ENCODE data around the gene ZNF74. TPM values are rescaled to one million over a fixed set of nuclear protein-coding genes. Genes with fewer than 3 reads are reported as not detected.
"Not testable (repeated sequence)": the region's sequence is repeated elsewhere in the genome, so short reads cannot be mapped to it uniquely, and the experiment has no call there.

ZNF74 gene
- total RNA-seq, 4 donors from 2014 or later, result 8.2 to 32.0 (median 10.8) TPM

DNA sequence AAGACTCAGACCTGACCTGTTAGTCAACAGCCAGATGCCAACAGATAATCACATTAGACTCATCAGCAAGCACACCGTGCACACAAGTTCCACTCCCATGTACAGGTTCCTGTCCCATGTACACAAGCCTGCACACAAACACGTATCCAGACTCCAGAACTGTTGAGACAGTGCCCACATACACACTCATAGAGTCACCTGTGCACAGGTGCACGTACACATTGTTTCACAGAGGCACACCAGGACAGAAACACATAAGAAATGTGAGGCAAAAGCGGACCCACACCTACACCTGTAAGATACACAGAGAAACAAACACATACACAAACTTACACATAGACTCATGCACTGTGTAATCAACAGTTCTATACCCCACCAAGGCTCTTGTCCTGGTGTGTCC lies 2.7 kb upstream of the ZNF74 start:
- Histone ChIP-seq H3K4me1 (peaks cover 0 to 18% of the 10 kb centered on the region in 2 donors), H3K9me3 (no peaks in the 10 kb centered on the region), H3K27ac (no peak overlapping the region), H3K36me3 (no peaks in the 10 kb centered on the region), H3K4me3 (no peak overlapping the region), H3K27me3 (no peaks in the 10 kb centered on the region)
- no peak for TF ChIP-seq POLR2A (IDR thresholded peaks at IDR 0.05)
- TF ChIP-seq, protein P1, sequence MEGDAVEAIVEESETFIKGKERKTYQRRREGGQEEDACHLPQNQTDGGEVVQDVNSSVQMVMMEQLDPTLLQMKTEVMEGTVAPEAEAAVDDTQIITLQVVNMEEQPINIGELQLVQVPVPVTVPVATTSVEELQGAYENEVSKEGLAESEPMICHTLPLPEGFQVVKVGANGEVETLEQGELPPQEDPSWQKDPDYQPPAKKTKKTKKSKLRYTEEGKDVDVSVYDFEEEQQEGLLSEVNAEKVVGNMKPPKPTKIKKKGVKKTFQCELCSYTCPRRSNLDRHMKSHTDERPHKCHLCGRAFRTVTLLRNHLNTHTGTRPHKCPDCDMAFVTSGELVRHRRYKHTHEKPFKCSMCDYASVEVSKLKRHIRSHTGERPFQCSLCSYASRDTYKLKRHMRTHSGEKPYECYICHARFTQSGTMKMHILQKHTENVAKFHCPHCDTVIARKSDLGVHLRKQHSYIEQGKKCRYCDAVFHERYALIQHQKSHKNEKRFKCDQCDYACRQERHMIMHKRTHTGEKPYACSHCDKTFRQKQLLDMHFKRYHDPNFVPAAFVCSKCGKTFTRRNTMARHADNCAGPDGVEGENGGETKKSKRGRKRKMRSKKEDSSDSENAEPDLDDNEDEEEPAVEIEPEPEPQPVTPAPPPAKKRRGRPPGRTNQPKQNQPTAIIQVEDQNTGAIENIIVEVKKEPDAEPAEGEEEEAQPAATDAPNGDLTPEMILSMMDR (IDR thresholded peaks at IDR 0.05), result no peak
- intact Hi-C loops (cut with DNase I; ENCODE audit: low total_unique reads), result no loop called here
- DNase-seq, result no peak

DNA sequence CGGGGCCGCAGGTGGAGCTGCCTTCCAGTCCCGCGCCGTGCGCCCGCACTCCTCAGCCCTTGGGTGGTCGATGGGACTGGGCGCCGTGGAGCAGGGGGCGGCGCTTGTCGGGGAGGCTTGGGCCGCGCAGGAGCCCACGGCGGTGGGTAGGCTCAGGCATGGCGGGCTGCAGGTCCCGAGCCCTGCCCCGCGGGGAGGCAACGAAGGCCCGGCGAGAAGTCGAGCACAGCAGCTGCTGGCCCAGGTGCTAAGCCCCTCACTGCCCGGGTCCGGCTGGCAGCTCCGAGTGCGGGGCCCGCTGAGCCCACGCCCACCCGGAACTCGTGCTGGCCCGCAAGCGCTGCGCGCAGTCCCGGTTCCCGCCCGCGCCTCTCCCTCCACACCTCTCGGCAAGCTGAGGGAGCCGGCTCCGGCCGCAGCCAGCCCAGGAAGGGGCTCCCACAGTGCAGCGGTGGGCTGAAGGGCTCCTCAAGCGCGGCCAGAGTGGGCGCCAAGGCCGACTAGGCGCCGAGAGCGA lies 1.5 kb upstream of the ZNF74 start:
- H3K4me1 ChIP-seq, result peaks cover 0 to 19% of the 10 kb centered on the region in 2 donors
- H3K36me3 ChIP-seq; H3K9me3 ChIP-seq; H3K27me3 ChIP-seq; H3K27ac ChIP-seq; intact Hi-C loops (cut with DNase I; ENCODE audit: low total_unique reads); DNase-seq; H3K4me3 ChIP-seq: not testable (repeated sequence)

DNA sequence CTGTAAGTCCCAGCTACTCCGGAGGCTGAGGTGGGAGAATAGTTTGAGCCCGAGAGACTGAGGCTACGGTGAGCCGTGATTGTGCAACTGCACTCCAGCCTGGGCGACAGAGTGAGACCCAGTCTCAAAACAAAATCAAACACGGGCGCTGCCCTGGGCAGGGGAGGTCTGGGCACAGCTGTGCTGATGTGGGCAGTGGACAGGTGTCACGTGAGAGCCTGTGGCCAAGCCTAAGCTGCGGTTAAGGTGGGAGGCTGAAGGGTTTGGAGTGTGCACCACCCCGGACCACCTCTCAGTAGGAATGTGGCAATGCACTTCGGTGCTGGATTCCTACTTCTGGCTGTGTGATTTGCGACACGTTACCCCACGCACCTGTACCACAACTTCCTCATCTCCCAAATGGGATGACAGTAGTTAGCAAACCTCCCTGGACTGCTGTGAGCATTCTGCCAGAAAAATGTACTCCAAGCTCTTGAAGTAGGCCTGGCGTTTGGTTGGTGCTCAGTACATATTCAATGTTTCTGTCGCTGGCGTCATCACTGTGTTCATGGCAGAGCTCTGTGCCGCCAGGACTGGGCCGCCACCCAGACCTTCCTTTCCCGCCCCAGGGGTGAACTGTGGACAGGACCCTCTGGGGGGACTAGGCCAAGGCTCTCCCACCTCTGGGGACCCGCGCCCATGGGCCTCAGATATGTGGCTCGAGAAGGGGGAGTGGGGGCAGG lies 807 bp upstream of the ZNF74 start:
- TF ChIP-seq, protein P1 (IDR thresholded peaks at IDR 0.05), result no peak
- TF ChIP-seq POLR2A (IDR thresholded peaks at IDR 0.05), result no peak
- H3K27ac ChIP-seq, result peak overlapping the region; percentile 70 to 75
- peaks cover 0 to 19% of the 10 kb centered on the region in 2 donors for H3K4me1 ChIP-seq
- intact Hi-C loops (cut with DNase I; ENCODE audit: low total_unique reads), result no loop called here
- H3K27me3 ChIP-seq, result no peaks in the 10 kb centered on the region
- DNase-seq, result no peak
- H3K4me3 ChIP-seq, result peak overlapping the region; percentile 50 to 88
- H3K9me3 ChIP-seq, result no peaks in the 10 kb centered on the region
- no peaks in the 10 kb centered on the region for H3K36me3 ChIP-seq

DNA sequence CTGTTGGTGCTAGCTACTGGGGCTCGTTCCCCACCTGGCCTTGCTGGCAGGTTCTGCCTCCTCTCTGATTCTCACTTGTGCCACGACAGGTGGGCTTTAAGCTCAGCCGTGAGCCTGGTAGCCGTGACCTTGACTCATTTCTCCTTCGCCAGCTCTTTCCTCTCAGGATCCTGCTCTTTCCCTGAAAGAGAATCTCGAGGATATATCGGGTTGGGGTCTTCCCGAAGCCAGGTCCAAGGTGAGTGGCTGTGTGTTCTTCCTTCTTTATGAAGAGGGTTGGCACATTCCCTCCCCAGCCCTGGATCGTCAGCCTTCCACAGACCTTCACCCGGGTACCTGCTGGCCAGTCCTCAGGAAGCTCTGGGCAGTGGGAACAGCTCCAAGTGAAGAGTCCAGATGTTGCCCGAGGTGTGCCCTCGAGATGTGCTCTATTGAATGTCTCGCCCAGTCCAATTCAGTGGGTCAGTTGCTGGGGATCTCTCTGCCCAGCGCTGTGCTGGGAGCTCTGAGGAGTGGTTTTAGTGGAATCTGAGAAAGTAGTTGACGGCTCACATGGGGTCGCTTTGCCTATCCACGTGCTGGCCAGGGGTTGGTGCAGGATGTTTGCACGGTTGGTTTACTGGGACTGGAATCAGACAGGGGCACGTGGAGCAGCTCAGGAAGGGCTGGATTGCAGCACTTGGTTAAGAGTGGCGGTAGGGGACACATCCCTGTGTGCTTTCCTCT lies 1.4 kb downstream of the ZNF74 start:
- TF ChIP-seq, protein P1 (IDR thresholded peaks at IDR 0.05), result no peak
- TF ChIP-seq POLR2A (IDR thresholded peaks at IDR 0.05), result no peak
- intact Hi-C loops (cut with DNase I; ENCODE audit: low total_unique reads), result no loop called here
- peaks cover 0 to 19% of the 10 kb centered on the region in 2 donors for H3K4me1 ChIP-seq

DNA sequence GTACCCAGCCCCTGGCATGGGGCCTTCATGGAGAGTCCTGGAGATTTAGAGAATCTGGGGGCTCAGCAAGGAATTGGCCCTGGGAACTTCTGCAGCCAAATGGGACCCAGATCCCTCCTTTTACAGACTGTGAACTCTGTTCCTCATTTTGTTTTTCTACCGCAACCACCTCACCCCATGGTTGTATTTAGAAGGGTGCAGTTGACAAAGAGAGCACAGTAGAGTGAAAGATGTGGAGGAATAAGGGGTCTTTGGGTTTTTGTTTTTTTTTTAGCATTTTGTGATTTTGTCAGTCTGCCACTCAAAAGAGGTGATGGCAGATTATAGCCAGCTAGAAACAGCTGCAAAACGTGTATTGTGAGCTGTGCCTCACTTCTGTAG lies 1.9 kb downstream of the ZNF74 start:
- no peak overlapping the region for H3K27ac ChIP-seq
- no peak overlapping the region for H3K4me3 ChIP-seq
- DNase-seq, result no peak
- no peaks in the 10 kb centered on the region for H3K36me3 ChIP-seq
- no peaks in the 10 kb centered on the region for H3K27me3 ChIP-seq
- TF ChIP-seq POLR2A (IDR thresholded peaks at IDR 0.05), result no peak
- TF ChIP-seq, protein P1 (IDR thresholded peaks at IDR 0.05), result no peak
- intact Hi-C loops (cut with DNase I; ENCODE audit: low total_unique reads), result no loop called here
- no peaks in the 10 kb centered on the region for H3K9me3 ChIP-seq
- peaks cover 0 to 19% of the 10 kb centered on the region in 2 donors for H3K4me1 ChIP-seq

More for the DNA sequence above, 1.4 kb downstream of the ZNF74 start:
- Histone ChIP-seq H3K36me3 (no peaks in the 10 kb centered on the region), H3K9me3 (no peaks in the 10 kb centered on the region), H3K27me3 (no peaks in the 10 kb centered on the region), H3K27ac (no peak overlapping the region), H3K4me3 (no peak overlapping the region)
- DNase-seq, result no peak
